Measurements from ENCODE around the gene ERBB4.

DNA sequence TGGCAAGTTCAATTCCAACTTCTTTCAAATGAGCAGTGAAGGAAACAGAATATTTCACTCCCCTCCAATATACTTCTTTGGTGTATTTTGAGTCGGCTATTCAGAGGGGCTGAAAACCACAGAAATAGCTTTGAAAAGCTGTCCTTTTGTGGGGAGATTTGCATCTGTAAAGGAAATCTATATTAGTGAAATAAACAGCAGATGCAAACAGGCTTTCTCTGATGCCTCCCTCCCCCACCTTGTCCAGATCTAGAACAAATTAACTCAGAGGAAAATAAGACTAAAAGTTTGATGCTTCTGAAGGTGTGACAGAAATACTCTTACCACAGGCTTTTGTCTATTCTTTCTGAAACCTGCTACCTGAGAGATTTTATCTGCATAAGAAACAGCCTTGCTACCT, 1173.7 kb downstream of the ERBB4 start:
- TF ChIP-seq EZH2 (IDR thresholded peaks at IDR 0.05; ENCODE audit: insufficient read depth, low read length): no peak
- TF ChIP-seq, protein P1, sequence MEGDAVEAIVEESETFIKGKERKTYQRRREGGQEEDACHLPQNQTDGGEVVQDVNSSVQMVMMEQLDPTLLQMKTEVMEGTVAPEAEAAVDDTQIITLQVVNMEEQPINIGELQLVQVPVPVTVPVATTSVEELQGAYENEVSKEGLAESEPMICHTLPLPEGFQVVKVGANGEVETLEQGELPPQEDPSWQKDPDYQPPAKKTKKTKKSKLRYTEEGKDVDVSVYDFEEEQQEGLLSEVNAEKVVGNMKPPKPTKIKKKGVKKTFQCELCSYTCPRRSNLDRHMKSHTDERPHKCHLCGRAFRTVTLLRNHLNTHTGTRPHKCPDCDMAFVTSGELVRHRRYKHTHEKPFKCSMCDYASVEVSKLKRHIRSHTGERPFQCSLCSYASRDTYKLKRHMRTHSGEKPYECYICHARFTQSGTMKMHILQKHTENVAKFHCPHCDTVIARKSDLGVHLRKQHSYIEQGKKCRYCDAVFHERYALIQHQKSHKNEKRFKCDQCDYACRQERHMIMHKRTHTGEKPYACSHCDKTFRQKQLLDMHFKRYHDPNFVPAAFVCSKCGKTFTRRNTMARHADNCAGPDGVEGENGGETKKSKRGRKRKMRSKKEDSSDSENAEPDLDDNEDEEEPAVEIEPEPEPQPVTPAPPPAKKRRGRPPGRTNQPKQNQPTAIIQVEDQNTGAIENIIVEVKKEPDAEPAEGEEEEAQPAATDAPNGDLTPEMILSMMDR (IDR thresholded peaks at IDR 0.05; ENCODE audit: insufficient read depth, low read depth, low read length): no peak

Data from astrocyte (in vitro differentiated cells and primary cell).